ENCODE measurements around the gene ANKRD6. TPM values are rescaled to one million over a fixed set of nuclear protein-coding genes. Genes with fewer than 3 reads are reported as not detected.

ANKRD6 gene
- total and polyA plus RNA-seq, 2 donors (not counting 3 experiments of a cell fraction or from before 2014, with no cell fraction given) = 3.4 to 9.6 TPM

- H3K9ac ChIP-seq (replicated peaks; ENCODE audit: extremely low read depth, insufficient read depth, low read length) = no peak overlapping the region
- dilution Hi-C loops (cut with MboI; ENCODE audit: extremely low pct_ligation_motif_present, low sequenced_read_pairs) = no loop called here
Observed at GRCh38 chr6:89530982-89531381, 98.0 kb downstream of the ANKRD6 start.

More at GRCh38 chr6:89530982-89531381, 98.0 kb downstream of the ANKRD6 start:
- H3K79me2 ChIP-seq (ENCODE audit: control insufficient read depth, insufficient read depth, low read length) = no peaks in the 10 kb centered on the region
- no peak overlapping the region for H3K4me2 ChIP-seq (ENCODE audit: insufficient read depth, low read length)
- no peak overlapping the region for H3K27ac ChIP-seq (ENCODE audit: insufficient read depth, low read depth, low read length)
- H2AFZ ChIP-seq (ENCODE audit: low read depth, low read length) = no peak overlapping the region
- H3K9me1 ChIP-seq (replicated peaks; ENCODE audit: control insufficient read depth, extremely low read depth, insufficient read depth, low read length) = no peaks in the 10 kb centered on the region
- no peaks in the 10 kb centered on the region for H4K20me1 ChIP-seq (replicated peaks; ENCODE audit: control insufficient read depth, extremely low read depth, insufficient read depth, low read length)
- no peak for DNase-seq (ENCODE audit: low read depth, low spot score)
- no TSS peak for BruUV-seq (replicated peaks)
- intact Hi-C loops (cut with micrococcal nuclease) = no loop called here
- TF ChIP-seq CTCF (IDR thresholded peaks at IDR 0.05; ENCODE audit: extremely low read depth in 1 of 2, insufficient read depth in 1 of 2, low read depth in 1 of 2, low read length in 2 of 2) = no peak
- TF ChIP-seq FOS (IDR thresholded peaks at IDR 0.05; ENCODE audit: borderline replicate concordance, insufficient read depth, low read length) = no peak
- TF ChIP-seq JUN (IDR thresholded peaks at IDR 0.05; ENCODE audit: borderline replicate concordance, insufficient read depth, insufficient read length, low read depth) = no peak
- TF ChIP-seq MAX (IDR thresholded peaks at IDR 0.05; ENCODE audit: insufficient read depth, insufficient read length) = no peak
- no peak for TF ChIP-seq MYC (IDR thresholded peaks at IDR 0.05; ENCODE audit: low read depth, low read length)
- no peak for TF ChIP-seq POLR2A (IDR thresholded peaks at IDR 0.05; ENCODE audit: low read depth, low read length)
- TF ChIP-seq POLR2AphosphoS5 (IDR thresholded peaks at IDR 0.05; ENCODE audit: insufficient read depth, low read depth, low read length) = no peak
- TF ChIP-seq EZH2 (IDR thresholded peaks at IDR 0.05; ENCODE audit: borderline replicate concordance, low read depth, low read length, severe bottlenecking) = no peak
- POLR2A ChIA-PET = no interaction called here
- no peaks in the 10 kb centered on the region for H3K36me3 ChIP-seq (ENCODE audit: control insufficient read depth in 2 of 2, extremely low read depth in 1 of 2, insufficient read depth in 2 of 2, low read length in 2 of 2)
- H3K4me1 ChIP-seq (ENCODE audit: control insufficient read depth, extremely low read depth, insufficient read depth, low read length) = no peaks in the 10 kb centered on the region
- H3K27me3 ChIP-seq (ENCODE audit: control insufficient read depth in 2 of 2, insufficient read depth in 2 of 2, low read length in 2 of 2) = no peaks in the 10 kb centered on the region
- CTCF ChIA-PET = no interaction called here
- H3K4me3 ChIP-seq (replicated peaks in 1 of 3; ENCODE audit: insufficient read depth in 1 of 3, low read depth in 1 of 3, low read length in 3 of 3) = no peak overlapping the region
- H3K9me3 ChIP-seq (replicated peaks; ENCODE audit: control insufficient read depth, insufficient read depth, low read length) = no peaks in the 10 kb centered on the region
- no peak for FAIRE-seq
